WTC11 (cell line): ENCODE results near the gene RASA2. TPM values are rescaled to one million over a fixed set of nuclear protein-coding genes. Genes with fewer than 3 reads are reported as not detected.

Source experiments
- ATAC-seq: fragments of 200-7000 bp; cut with Tn5 transposase; 2 replicates; pipeline ENCODE4 v1.10.0; 2021; ENCODE audit warnings: mild to moderate bottlenecking, moderate library complexity
- CTCF ChIA-PET: fragments of 300-600 bp; sonication (Branson Sonifier 250); formaldehyde crosslinking; loops from one replicate; lab custom pipeline; 2021; ENCODE audit warnings: antibody characterized with exemption; lab: Charles Lee
- POLR2A ChIA-PET: fragments of 350-600 bp; sonication (Branson Sonifier 250); formaldehyde crosslinking; loops from one replicate; lab custom pipeline; 2021; ENCODE audit warnings: antibody characterized with exemption; lab: Charles Lee
- DNase-seq: peaks from one replicate; pipeline ENCODE4 v3.0.0; 2021; ENCODE audit warnings: low spot score
- H3K27ac Mint-ChIP-seq: 2 replicates; pipeline ENCODE4 v1.8.0; 2021; ENCODE audit warnings: mixed read lengths
- H3K27me3 Mint-ChIP-seq: 2 replicates; pipeline ENCODE4 v1.8.0; 2021; ENCODE audit warnings: low read depth, mild to moderate bottlenecking, moderate library complexity, mixed read lengths
- H3K36me3 Mint-ChIP-seq: 2 replicates; pipeline ENCODE4 v1.8.0; 2021; ENCODE audit warnings: mixed read lengths
- H3K4me1 Mint-ChIP-seq: 2 replicates; pipeline ENCODE4 v1.8.0; 2022; ENCODE audit warnings: mixed read lengths
- H3K4me3 Mint-ChIP-seq: 2 replicates; pipeline ENCODE4 v1.8.0; 2021; ENCODE audit warnings: mild to moderate bottlenecking, moderate library complexity, mixed read lengths
- H3K9me3 Mint-ChIP-seq: 2 replicates; pipeline ENCODE4 v1.8.0; 2021; ENCODE audit warnings: mixed read lengths
- ATF1 ChIP-seq: sonication (generic); formaldehyde crosslinking; IDR thresholded peaks from 2 replicates; pipeline ENCODE4 v1.8.1; 2023; ENCODE audit warnings: mild to moderate bottlenecking, moderate library complexity, missing genetic modification reagents
- CREB1 ChIP-seq: sonication (generic); formaldehyde crosslinking; IDR thresholded peaks from 2 replicates; pipeline ENCODE4 v1.8.0; 2023; ENCODE audit warnings: mild to moderate bottlenecking, missing genetic modification reagents
- CREM ChIP-seq: sonication (generic); formaldehyde crosslinking; IDR thresholded peaks from 2 replicates; pipeline ENCODE4 v1.8.1; 2022; ENCODE audit warnings: mild to moderate bottlenecking, missing genetic modification reagents, moderate library complexity
- HMGXB4 ChIP-seq: sonication (generic); formaldehyde crosslinking; IDR thresholded peaks from 2 replicates; pipeline ENCODE4 v1.8.1; 2023; ENCODE audit warnings: mild to moderate bottlenecking, moderate library complexity, missing genetic modification reagents
- IRF1 ChIP-seq: sonication (generic); formaldehyde crosslinking; IDR thresholded peaks from 2 replicates; pipeline ENCODE4 v1.8.0; 2023; ENCODE audit warnings: missing genetic modification reagents
- MYBL2 ChIP-seq: sonication (generic); formaldehyde crosslinking; IDR thresholded peaks from 2 replicates; pipeline ENCODE4 v1.8.1; 2023; ENCODE audit warnings: mild to moderate bottlenecking, moderate library complexity, missing genetic modification reagents
- NFATC4 ChIP-seq: fragments of 250-450 bp; sonication (Bioruptor Pico); IDR thresholded peaks from 2 replicates; pipeline ENCODE4 v1.9.0; 2021; ENCODE audit warnings: mild to moderate bottlenecking
- NFYB ChIP-seq: sonication (generic); formaldehyde crosslinking; conservative IDR thresholded peaks from 2 replicates; pipeline ENCODE4 v1.8.0; 2022; ENCODE audit warnings: low read depth, missing genetic modification reagents
- STAT6 ChIP-seq: sonication (generic); formaldehyde crosslinking; conservative IDR thresholded peaks from 2 replicates; pipeline ENCODE4 v1.8.1; 2023; ENCODE audit warnings: mild to moderate bottlenecking, low read depth, missing genetic modification reagents, moderate library complexity
- TEAD4 ChIP-seq: sonication (generic); formaldehyde crosslinking; IDR thresholded peaks from 2 replicates; pipeline ENCODE4 v1.8.0; 2022; ENCODE audit warnings: mild to moderate bottlenecking, missing genetic modification reagents
- ZNF263 ChIP-seq: sonication (generic); formaldehyde crosslinking; IDR thresholded peaks from 2 replicates; pipeline ENCODE4 v1.8.1; 2022; ENCODE audit warnings: low read depth, mild to moderate bottlenecking, moderate library complexity, missing genetic modification reagents
- total RNA-seq: library from RNA; stranded (reverse); gene quantifications from 3 replicates; pipeline ENCODE4 v1.2.3, GENCODE V29; 2021
- TF ChIP-seq, protein P1 (sequence below): sonication (generic); formaldehyde crosslinking; IDR thresholded peaks from 2 replicates; pipeline ENCODE4 v1.8.1; 2023; ENCODE audit warnings: mild to moderate bottlenecking, missing genetic modification reagents
- TF ChIP-seq, protein P2 (sequence below): sonication (generic); formaldehyde crosslinking; IDR thresholded peaks from 2 replicates; pipeline ENCODE4 v1.8.0; 2022; ENCODE audit warnings: mild to moderate bottlenecking, missing genetic modification reagents
- TF ChIP-seq, protein P3 (sequence below): sonication (generic); formaldehyde crosslinking; IDR thresholded peaks from 2 replicates; pipeline ENCODE4 v1.8.0; 2023; ENCODE audit warnings: missing genetic modification reagents, mild to moderate bottlenecking, borderline replicate concordance
- TF ChIP-seq, protein P4 (sequence below): sonication (generic); formaldehyde crosslinking; IDR thresholded peaks from 2 replicates; pipeline ENCODE4 v1.8.0; 2023; ENCODE audit warnings: mild to moderate bottlenecking, missing genetic modification reagents
- TF ChIP-seq, protein P5 (sequence below): sonication (generic); formaldehyde crosslinking; IDR thresholded peaks from 2 replicates; pipeline ENCODE4 v1.8.1; 2022; ENCODE audit warnings: low read depth, missing genetic modification reagents, borderline replicate concordance
- TF ChIP-seq, protein P6 (sequence below): fragments of 250-450 bp; sonication (Bioruptor Pico); conservative IDR thresholded peaks from 2 replicates; pipeline ENCODE4 v1.9.0; 2021; ENCODE audit warnings: mild to moderate bottlenecking

Gene RASA2
- total RNA-seq, 1 experiment from 2014 or later = 13.9 TPM

GRCh38 chr3:141623691-141624090 lies 136.9 kb downstream of the RASA2 start (continued):
- TF ChIP-seq NFYB (CRISPR knock-in tag) (no peak), CREM (no peak), MYBL2 (no peak), CREB1 (CRISPR knock-in tag) (no peak)
- TF ChIP-seq, protein P1, sequence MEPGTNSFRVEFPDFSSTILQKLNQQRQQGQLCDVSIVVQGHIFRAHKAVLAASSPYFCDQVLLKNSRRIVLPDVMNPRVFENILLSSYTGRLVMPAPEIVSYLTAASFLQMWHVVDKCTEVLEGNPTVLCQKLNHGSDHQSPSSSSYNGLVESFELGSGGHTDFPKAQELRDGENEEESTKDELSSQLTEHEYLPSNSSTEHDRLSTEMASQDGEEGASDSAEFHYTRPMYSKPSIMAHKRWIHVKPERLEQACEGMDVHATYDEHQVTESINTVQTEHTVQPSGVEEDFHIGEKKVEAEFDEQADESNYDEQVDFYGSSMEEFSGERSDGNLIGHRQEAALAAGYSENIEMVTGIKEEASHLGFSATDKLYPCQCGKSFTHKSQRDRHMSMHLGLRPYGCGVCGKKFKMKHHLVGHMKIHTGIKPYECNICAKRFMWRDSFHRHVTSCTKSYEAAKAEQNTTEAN (CRISPR knock-in tag) = no peak
- TF ChIP-seq, protein P2, sequence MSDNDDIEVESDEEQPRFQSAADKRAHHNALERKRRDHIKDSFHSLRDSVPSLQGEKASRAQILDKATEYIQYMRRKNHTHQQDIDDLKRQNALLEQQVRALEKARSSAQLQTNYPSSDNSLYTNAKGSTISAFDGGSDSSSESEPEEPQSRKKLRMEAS = no peak
- TF ChIP-seq, all 79 proteins: peak for 0

GRCh38 chr3:141625506-141625905 lies 138.7 kb downstream of the RASA2 start:
- Mint-ChIP-seq H3K4me3 (no peak overlapping the region), H3K9me3 (peaks cover 27% of the 10 kb centered on the region), H3K4me1 (peaks cover 5% of the 10 kb centered on the region; the same call in 1 of the 2 replicates), H3K36me3 (peaks cover 18% of the 10 kb centered on the region), H3K27me3 (no peaks in the 10 kb centered on the region), H3K27ac (no peak overlapping the region)
- ChIA-PET CTCF (no interaction called here), POLR2A (no interaction called here)
- DNase-seq = no peak
- no peak for ATAC-seq
- TF ChIP-seq STAT6 = no peak
- TF ChIP-seq IRF1 (CRISPR knock-in tag) = no peak
- TF ChIP-seq, protein P3, sequence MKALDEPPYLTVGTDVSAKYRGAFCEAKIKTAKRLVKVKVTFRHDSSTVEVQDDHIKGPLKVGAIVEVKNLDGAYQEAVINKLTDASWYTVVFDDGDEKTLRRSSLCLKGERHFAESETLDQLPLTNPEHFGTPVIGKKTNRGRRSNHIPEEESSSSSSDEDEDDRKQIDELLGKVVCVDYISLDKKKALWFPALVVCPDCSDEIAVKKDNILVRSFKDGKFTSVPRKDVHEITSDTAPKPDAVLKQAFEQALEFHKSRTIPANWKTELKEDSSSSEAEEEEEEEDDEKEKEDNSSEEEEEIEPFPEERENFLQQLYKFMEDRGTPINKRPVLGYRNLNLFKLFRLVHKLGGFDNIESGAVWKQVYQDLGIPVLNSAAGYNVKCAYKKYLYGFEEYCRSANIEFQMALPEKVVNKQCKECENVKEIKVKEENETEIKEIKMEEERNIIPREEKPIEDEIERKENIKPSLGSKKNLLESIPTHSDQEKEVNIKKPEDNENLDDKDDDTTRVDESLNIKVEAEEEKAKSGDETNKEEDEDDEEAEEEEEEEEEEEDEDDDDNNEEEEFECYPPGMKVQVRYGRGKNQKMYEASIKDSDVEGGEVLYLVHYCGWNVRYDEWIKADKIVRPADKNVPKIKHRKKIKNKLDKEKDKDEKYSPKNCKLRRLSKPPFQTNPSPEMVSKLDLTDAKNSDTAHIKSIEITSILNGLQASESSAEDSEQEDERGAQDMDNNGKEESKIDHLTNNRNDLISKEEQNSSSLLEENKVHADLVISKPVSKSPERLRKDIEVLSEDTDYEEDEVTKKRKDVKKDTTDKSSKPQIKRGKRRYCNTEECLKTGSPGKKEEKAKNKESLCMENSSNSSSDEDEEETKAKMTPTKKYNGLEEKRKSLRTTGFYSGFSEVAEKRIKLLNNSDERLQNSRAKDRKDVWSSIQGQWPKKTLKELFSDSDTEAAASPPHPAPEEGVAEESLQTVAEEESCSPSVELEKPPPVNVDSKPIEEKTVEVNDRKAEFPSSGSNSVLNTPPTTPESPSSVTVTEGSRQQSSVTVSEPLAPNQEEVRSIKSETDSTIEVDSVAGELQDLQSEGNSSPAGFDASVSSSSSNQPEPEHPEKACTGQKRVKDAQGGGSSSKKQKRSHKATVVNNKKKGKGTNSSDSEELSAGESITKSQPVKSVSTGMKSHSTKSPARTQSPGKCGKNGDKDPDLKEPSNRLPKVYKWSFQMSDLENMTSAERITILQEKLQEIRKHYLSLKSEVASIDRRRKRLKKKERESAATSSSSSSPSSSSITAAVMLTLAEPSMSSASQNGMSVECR = no peak
- TF ChIP-seq NFATC4 (CRISPR knock-in tag) = no peak
- TF ChIP-seq ZNF263 (CRISPR knock-in tag) = no peak
- TF ChIP-seq, protein P4, sequence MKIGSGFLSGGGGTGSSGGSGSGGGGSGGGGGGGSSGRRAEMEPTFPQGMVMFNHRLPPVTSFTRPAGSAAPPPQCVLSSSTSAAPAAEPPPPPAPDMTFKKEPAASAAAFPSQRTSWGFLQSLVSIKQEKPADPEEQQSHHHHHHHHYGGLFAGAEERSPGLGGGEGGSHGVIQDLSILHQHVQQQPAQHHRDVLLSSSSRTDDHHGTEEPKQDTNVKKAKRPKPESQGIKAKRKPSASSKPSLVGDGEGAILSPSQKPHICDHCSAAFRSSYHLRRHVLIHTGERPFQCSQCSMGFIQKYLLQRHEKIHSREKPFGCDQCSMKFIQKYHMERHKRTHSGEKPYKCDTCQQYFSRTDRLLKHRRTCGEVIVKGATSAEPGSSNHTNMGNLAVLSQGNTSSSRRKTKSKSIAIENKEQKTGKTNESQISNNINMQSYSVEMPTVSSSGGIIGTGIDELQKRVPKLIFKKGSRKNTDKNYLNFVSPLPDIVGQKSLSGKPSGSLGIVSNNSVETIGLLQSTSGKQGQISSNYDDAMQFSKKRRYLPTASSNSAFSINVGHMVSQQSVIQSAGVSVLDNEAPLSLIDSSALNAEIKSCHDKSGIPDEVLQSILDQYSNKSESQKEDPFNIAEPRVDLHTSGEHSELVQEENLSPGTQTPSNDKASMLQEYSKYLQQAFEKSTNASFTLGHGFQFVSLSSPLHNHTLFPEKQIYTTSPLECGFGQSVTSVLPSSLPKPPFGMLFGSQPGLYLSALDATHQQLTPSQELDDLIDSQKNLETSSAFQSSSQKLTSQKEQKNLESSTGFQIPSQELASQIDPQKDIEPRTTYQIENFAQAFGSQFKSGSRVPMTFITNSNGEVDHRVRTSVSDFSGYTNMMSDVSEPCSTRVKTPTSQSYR (CRISPR knock-in tag) = no peak
- TF ChIP-seq, protein P5, sequence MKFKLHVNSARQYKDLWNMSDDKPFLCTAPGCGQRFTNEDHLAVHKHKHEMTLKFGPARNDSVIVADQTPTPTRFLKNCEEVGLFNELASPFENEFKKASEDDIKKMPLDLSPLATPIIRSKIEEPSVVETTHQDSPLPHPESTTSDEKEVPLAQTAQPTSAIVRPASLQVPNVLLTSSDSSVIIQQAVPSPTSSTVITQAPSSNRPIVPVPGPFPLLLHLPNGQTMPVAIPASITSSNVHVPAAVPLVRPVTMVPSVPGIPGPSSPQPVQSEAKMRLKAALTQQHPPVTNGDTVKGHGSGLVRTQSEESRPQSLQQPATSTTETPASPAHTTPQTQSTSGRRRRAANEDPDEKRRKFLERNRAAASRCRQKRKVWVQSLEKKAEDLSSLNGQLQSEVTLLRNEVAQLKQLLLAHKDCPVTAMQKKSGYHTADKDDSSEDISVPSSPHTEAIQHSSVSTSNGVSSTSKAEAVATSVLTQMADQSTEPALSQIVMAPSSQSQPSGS = no peak
- TF ChIP-seq TEAD4 = no peak
- TF ChIP-seq, protein P6, sequence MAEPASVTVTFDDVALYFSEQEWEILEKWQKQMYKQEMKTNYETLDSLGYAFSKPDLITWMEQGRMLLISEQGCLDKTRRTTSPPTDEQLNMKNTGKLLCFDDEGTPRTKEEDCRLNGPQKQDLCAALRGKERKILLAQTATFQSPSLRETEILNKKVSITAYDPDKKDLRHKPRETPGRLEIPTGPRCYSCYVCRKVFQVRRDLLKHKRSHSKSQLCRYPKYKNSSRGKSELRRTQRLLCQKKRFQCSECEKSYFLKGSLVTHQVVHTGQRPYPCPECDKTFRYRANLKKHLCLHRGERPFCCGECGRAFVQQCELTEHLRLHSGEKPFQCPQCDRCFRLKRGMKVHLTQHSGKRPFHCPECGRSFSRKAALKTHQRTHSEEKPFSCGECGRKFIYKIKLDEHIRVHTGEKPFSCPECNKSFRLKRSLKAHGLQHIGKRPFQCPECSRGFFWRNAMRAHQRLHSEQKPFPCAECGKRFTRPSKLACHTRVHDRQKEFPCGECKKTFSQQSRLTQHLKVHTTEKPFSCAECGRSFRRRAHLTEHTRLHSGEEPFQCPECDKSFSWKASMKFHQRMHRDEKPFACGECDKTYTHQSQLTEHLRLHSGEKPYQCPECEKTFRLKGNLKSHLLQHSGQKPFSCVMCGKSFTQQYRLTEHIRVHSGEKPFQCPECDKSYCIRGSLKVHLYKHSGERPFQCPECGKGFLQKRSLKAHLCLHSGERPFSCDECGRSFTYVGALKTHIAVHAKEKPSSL (CRISPR knock-in tag) = no peak
- TF ChIP-seq HMGXB4 = no peak
- TF ChIP-seq ATF1 = no peak
